ENCODE measurements around the gene LRRK1.

Gene LRRK1

DNA sequence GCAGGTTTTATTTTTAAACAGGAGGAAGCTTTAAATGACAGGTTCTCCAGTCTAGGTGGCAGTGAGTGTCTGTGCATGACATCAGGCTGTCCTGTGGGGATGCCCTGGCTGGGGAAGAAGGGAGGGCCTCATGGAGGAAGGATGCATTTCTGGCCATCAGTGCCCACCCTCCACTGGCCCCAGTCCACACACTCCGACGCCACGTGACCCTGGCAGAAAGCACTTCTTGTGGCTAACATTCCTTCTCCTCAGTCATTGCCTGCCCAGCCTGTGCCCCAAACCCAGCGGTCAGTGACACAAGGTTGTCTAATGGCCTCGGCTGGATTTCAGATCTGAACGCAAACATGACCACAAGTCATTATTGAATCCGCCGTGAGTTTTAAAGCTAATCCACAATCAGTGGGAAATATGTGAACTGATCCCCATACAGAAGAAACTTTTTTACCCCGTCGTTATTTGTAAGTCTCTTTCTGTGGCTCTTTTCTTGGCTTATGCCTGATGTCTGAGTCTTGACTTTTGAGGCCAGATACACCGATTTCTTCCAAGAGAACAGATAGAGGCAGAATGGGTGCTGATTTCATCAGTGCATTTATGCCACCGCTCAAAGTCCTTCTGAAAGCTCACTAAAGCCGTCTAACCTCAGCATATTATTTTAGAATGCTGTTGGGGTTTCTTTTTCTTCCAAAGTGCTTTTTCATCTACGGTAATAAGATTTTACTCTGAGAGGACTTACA, 17.3 kb upstream of the LRRK1 start:
- Histone ChIP-seq H3K9me3 (ENCODE audit: insufficient read depth, low read depth, low read length) (no peaks in the 10 kb centered on the region), H3K36me3 (ENCODE audit: insufficient read depth, low read depth, low read length) (no peaks in the 10 kb centered on the region; the same call in 1 of the 2 replicates), H3K27me3 (ENCODE audit: insufficient read depth, low read length) (no peaks in the 10 kb centered on the region), H3K9ac (ENCODE audit: low read depth, low read length) (no peak overlapping the region), H3K4me1 (ENCODE audit: insufficient read depth, low read length) (no peaks in the 10 kb centered on the region; the same call in 1 of the 2 replicates), H3K27ac (ENCODE audit: low read length) (no peak overlapping the region), H3K4me3 (ENCODE audit: low read length) (no peak overlapping the region)

DNA sequence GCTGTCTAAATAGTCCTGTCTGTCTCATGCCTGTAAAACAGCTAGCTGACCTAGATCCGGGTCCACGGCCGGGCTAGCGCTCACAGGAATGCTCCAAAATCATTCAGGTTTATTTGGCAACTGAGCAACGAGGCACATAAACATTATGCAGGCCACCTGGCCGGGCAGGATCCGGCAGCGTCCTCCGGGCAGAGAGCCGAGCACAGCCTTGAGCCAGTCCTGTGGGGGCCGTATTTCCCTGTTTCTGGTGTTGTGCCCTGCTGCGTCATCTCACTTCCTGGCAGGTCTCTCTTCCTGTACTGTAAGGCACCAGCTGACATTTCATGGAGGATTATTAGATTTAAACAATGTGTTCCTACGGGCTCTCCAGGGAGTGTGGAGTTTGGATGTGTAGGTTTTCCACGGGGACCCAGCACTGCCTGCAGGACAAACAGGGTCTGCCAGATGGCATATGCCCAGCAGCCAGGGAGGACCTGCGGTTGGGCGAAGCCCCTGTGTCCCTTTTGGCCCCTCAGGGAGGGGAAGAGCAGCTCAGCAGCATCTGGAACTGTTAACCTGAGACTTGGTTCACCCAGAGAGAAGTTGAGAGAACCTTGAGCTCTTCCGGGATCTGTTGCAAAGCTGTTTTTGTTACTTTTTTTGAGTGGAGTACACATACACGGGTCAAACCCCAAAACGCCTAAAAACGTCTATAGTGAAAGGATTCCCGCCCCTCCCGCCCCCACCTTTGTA, 16.6 kb upstream of the LRRK1 start:
- Histone ChIP-seq H3K9ac (ENCODE audit: low read depth, low read length) (no peak overlapping the region), H3K9me3 (ENCODE audit: insufficient read depth, low read depth, low read length) (no peaks in the 10 kb centered on the region), H3K4me3 (ENCODE audit: low read length) (no peak overlapping the region), H3K36me3 (ENCODE audit: insufficient read depth, low read depth, low read length) (no peaks in the 10 kb centered on the region; the same call in 1 of the 2 replicates), H3K27ac (ENCODE audit: low read length) (no peak overlapping the region), H3K4me1 (ENCODE audit: insufficient read depth, low read length) (no peaks in the 10 kb centered on the region; the same call in 1 of the 2 replicates), H3K27me3 (ENCODE audit: insufficient read depth, low read length) (no peaks in the 10 kb centered on the region)

GRCh38 chr15:100903168-100903554, 16.0 kb upstream of the LRRK1 start:
- Histone ChIP-seq H3K9me3 (ENCODE audit: insufficient read depth, low read depth, low read length) (no peaks in the 10 kb centered on the region), H3K27me3 (ENCODE audit: insufficient read depth, low read length) (no peaks in the 10 kb centered on the region), H3K27ac (ENCODE audit: low read length) (no peak overlapping the region), H3K9ac (ENCODE audit: low read depth, low read length) (no peak overlapping the region), H3K36me3 (ENCODE audit: insufficient read depth, low read depth, low read length) (no peaks in the 10 kb centered on the region; the same call in 1 of the 2 replicates), H3K4me1 (ENCODE audit: insufficient read depth, low read length) (no peaks in the 10 kb centered on the region; the same call in 1 of the 2 replicates), H3K4me3 (ENCODE audit: low read length) (no peak overlapping the region)

DNA sequence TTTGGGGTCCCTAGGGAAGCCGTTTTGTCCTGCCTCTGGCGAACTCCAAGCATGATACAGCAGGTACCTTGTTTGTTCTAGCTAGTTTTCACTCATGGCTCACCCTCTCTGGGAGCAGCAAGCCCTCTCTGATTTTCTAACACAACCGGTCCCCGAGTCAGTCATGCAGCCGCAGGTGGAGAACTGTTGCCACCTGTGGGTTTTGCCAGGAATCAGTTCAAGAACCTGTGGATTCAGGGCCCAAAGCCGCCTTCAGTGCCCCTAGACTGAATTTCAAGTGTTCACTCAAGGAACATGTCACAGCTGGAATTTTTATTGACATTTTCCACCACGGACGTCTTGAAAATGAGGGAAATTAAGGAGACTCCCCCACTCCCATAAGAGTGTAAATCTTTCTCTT, 13.3 kb upstream of the LRRK1 start:
- no peak overlapping the region for H3K9ac ChIP-seq (ENCODE audit: low read depth, low read length)
- no peak overlapping the region for H3K4me3 ChIP-seq (ENCODE audit: low read length)
- H3K4me1 ChIP-seq (ENCODE audit: insufficient read depth, low read length): no peaks in the 10 kb centered on the region; the same call in 1 of the 2 replicates
- no peak overlapping the region for H3K27ac ChIP-seq (ENCODE audit: low read length)
- no peaks in the 10 kb centered on the region for H3K9me3 ChIP-seq (ENCODE audit: insufficient read depth, low read depth, low read length)
- H3K27me3 ChIP-seq (ENCODE audit: insufficient read depth, low read length): no peaks in the 10 kb centered on the region
- H3K36me3 ChIP-seq (ENCODE audit: insufficient read depth, low read depth, low read length): no peaks in the 10 kb centered on the region

GRCh38 chr15:100908466-100908865, 10.7 kb upstream of the LRRK1 start:
- no peak overlapping the region for H3K9ac ChIP-seq (ENCODE audit: low read depth, low read length)
- H3K9me3 ChIP-seq (ENCODE audit: insufficient read depth, low read depth, low read length): no peaks in the 10 kb centered on the region; the same call in 1 of the 2 replicates
- no peaks in the 10 kb centered on the region for H3K36me3 ChIP-seq (ENCODE audit: insufficient read depth, low read depth, low read length)
- no peaks in the 10 kb centered on the region for H3K27me3 ChIP-seq (ENCODE audit: insufficient read depth, low read length)
- no peaks in the 10 kb centered on the region; the same call in 1 of the 2 replicates for H3K4me1 ChIP-seq (ENCODE audit: insufficient read depth, low read length)
- H3K27ac ChIP-seq (ENCODE audit: low read length): no peak overlapping the region
- H3K4me3 ChIP-seq (ENCODE audit: low read length): no peak overlapping the region

- H3K4me1 ChIP-seq (ENCODE audit: insufficient read depth, low read length): no peaks in the 10 kb centered on the region; the same call in 1 of the 2 replicates
- no peak overlapping the region for H3K9ac ChIP-seq (ENCODE audit: low read depth, low read length)
- H3K36me3 ChIP-seq (ENCODE audit: insufficient read depth, low read depth, low read length): no peaks in the 10 kb centered on the region
- H3K27ac ChIP-seq (ENCODE audit: low read length): no peak overlapping the region
- no peak overlapping the region for H3K4me3 ChIP-seq (ENCODE audit: low read length)
- no peaks in the 10 kb centered on the region for H3K27me3 ChIP-seq (ENCODE audit: insufficient read depth, low read length)
- no peaks in the 10 kb centered on the region; the same call in 1 of the 2 replicates for H3K9me3 ChIP-seq (ENCODE audit: insufficient read depth, low read depth, low read length)
Observed at GRCh38 chr15:100909565-100909964, 9.6 kb upstream of the LRRK1 start.

GRCh38 chr15:100909989-100910955, 8.9 kb upstream of the LRRK1 start:
- H3K27ac ChIP-seq (ENCODE audit: low read length): no peak overlapping the region
- H3K9ac ChIP-seq (ENCODE audit: low read depth, low read length): no peak overlapping the region
- no peaks in the 10 kb centered on the region for H3K36me3 ChIP-seq (ENCODE audit: insufficient read depth, low read depth, low read length)
- H3K27me3 ChIP-seq (ENCODE audit: insufficient read depth, low read length): no peaks in the 10 kb centered on the region
- no peaks in the 10 kb centered on the region; the same call in 1 of the 2 replicates for H3K4me1 ChIP-seq (ENCODE audit: insufficient read depth, low read length)
- H3K4me3 ChIP-seq (ENCODE audit: low read length): no peak overlapping the region
- H3K9me3 ChIP-seq (ENCODE audit: insufficient read depth, low read depth, low read length): no peaks in the 10 kb centered on the region; the same call in 1 of the 2 replicates

DNA sequence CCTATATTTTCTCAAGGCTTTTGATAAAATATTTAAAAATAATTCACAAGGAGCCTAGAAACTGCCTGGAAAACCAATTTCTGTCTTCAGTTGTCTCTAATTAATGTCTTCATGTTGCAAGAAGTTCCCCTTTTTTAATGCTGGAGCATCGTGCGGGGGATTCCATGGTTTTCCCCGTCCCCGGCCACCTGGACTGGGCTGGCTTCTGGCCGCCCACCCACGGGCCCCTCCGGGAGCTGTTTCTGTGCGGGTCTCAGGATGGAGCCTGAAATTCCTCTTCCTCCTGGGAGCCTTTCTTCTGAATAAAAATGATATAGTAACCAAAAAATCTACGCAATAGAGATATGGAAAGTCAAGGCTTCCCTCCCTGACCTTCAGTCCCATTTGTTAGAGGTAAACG, 8.1 kb upstream of the LRRK1 start:
- Histone ChIP-seq H3K9me3 (ENCODE audit: insufficient read depth, low read depth, low read length) (no peaks in the 10 kb centered on the region; the same call in 1 of the 2 replicates), H3K27ac (ENCODE audit: low read length) (no peak overlapping the region), H3K4me1 (ENCODE audit: insufficient read depth, low read length) (no peaks in the 10 kb centered on the region; the same call in 1 of the 2 replicates), H3K4me3 (ENCODE audit: low read length) (no peak overlapping the region), H3K36me3 (ENCODE audit: insufficient read depth, low read depth, low read length) (no peaks in the 10 kb centered on the region), H3K9ac (ENCODE audit: low read depth, low read length) (no peak overlapping the region), H3K27me3 (ENCODE audit: insufficient read depth, low read length) (no peaks in the 10 kb centered on the region)

DNA sequence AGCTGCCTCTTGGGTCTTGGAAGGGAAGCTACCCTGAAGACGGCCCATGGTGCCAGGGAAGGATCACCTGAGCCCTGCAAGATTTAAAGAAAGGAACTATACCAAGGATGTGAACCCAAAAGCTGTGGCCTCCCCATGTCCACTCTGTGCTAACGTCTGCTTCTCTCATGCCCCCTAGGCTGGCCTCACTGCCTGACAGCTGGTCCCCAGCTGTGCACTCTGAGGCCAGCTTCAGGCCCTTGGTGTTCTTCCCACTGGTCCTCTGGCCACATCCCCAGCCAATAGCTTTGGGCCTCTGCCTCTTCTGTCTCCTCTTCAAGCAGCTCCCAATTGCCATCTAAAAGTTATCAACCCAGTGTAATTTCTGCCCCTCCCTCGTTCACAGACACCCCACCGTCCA, 5.2 kb upstream of the LRRK1 start:
- no peaks in the 10 kb centered on the region; the same call in 1 of the 2 replicates for H3K9me3 ChIP-seq (ENCODE audit: insufficient read depth, low read depth, low read length)
- H3K27me3 ChIP-seq (ENCODE audit: insufficient read depth, low read length): peaks cover 24% of the 10 kb centered on the region
- no peak overlapping the region for H3K4me3 ChIP-seq (ENCODE audit: low read length)
- no peak overlapping the region for H3K27ac ChIP-seq (ENCODE audit: low read length)
- H3K4me1 ChIP-seq (ENCODE audit: insufficient read depth, low read length): no peaks in the 10 kb centered on the region; the same call in 1 of the 2 replicates
- H3K9ac ChIP-seq (ENCODE audit: low read depth, low read length): no peak overlapping the region
- no peaks in the 10 kb centered on the region for H3K36me3 ChIP-seq (ENCODE audit: insufficient read depth, low read depth, low read length)

DNA sequence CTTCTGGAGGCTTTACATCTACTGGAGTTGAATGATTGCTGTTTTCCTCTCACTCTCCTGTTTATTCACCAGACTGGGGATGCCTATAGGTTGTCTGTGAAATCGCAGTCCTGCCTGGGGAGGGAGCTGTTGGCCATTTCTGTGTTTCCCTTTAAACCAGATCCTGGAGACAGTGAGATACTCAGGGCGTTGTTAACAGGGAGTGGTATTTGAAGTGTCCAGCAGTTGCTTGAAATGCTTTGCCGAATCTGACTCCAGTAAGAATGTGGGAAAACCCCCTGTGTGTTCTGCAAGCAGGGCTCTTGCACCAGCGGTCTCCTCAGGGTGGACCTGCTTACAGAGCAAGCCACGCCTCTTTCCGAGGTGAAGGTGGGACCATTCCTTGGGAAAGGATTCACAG, 4.3 kb upstream of the LRRK1 start:
- Histone ChIP-seq H3K4me3 (ENCODE audit: low read length) (no peak overlapping the region; the same call in 1 of the 2 replicates), H3K9ac (ENCODE audit: low read depth, low read length) (no peak overlapping the region), H3K27ac (ENCODE audit: low read length) (no peak overlapping the region), H3K27me3 (ENCODE audit: insufficient read depth, low read length) (peaks cover 31% of the 10 kb centered on the region), H3K9me3 (ENCODE audit: insufficient read depth, low read depth, low read length) (no peaks in the 10 kb centered on the region; the same call in 1 of the 2 replicates), H3K4me1 (ENCODE audit: insufficient read depth, low read length) (no peaks in the 10 kb centered on the region; the same call in 1 of the 2 replicates), H3K36me3 (ENCODE audit: insufficient read depth, low read depth, low read length) (no peaks in the 10 kb centered on the region)
